Prostate gland (tissue), 2 donors: ENCODE results near the gene FOXC1. TPM values are rescaled to one million over a fixed set of nuclear protein-coding genes. Genes with fewer than 3 reads are reported as not detected.

ENCODE experiments used
- DNase-seq: peaks from one replicate; pipeline ENCODE4 v3.0.0-alpha.2; 2019; ENCODE audit warnings: low spot score
- H3K27ac ChIP-seq, 2 donors: fragments of 200-600 bp; sonication (generic); 2 replicates each; pipeline ENCODE4 v1.5.1; 2017 to 2019
- H3K27me3 ChIP-seq: fragments of 200-600 bp; sonication (generic); replicated peaks from 2 replicates; pipeline ENCODE4 v1.5.1; 2019; ENCODE audit not compliant: insufficient read depth
- H3K36me3 ChIP-seq, 2 donors: fragments of 200-600 bp; sonication (generic); 1 replicate in 1 of 2; 2 replicates in 1 of 2; pipeline versions ENCODE4 v1.5.1 to v1.8.1; 2017 to 2019
- H3K4me1 ChIP-seq: fragments of 200-600 bp; sonication (generic); replicated peaks from 2 replicates; pipeline ENCODE4 v1.5.1; 2019
- H3K4me3 ChIP-seq, 2 donors: fragments of 200-600 bp; sonication (generic); 2 replicates each; pipeline ENCODE4 v1.5.1; 2017 to 2019
- H3K9me3 ChIP-seq: fragments of 200-600 bp; sonication (generic); 2 replicates; pipeline ENCODE4 v1.5.1; 2017
- POLR2A ChIP-seq: fragments of 450-650 bp; IDR thresholded peaks from one replicate; pipeline ENCODE4 v1.6.1; 2016; ENCODE audit warnings: antibody characterized with exemption, mild to moderate bottlenecking
- POLR2AphosphoS5 ChIP-seq: sonication (generic); formaldehyde crosslinking; IDR thresholded peaks from one replicate; pipeline ENCODE4 v1.6.1; 2017; ENCODE audit warnings: antibody characterized with exemption
- WGBS: methylation state at CpG from one replicate; pipeline ENCODE4 v1.1.5; 2018; 5-methylcytosine and 5-hydroxymethylcytosine counted together
- intact Hi-C: fragments of 100-400 bp; cut with DNase I; formaldehyde crosslinking; loops from one replicate; pipeline ENCODE4 v1.14.2; 2022
- total RNA-seq, 2 donors: library from RNA; depleted of rRNA; stranded (reverse); fragments of >200 nt; gene quantifications; one replicate each; pipeline ENCODE4 v1.1.0, GENCODE V29; 2016
- TF ChIP-seq, protein P1 (sequence below), 4 experiments: fragments of 200-600 bp in 2 of 4; fragments of 450-650 bp in 2 of 4; sonication (generic) in 2 of 4; IDR thresholded peaks; 1 replicate in 3 of 4; 2 replicates in 1 of 4; pipeline ENCODE4 v1.5.1; 2016 to 2019; ENCODE audit warnings: antibody characterized with exemption in 4 of 4, mild to moderate bottlenecking in 2 of 4, moderate library complexity in 2 of 4

Gene FOXC1
- total RNA-seq, 2 donors from 2014 or later, result 9.2 to 11.2 TPM

DNA sequence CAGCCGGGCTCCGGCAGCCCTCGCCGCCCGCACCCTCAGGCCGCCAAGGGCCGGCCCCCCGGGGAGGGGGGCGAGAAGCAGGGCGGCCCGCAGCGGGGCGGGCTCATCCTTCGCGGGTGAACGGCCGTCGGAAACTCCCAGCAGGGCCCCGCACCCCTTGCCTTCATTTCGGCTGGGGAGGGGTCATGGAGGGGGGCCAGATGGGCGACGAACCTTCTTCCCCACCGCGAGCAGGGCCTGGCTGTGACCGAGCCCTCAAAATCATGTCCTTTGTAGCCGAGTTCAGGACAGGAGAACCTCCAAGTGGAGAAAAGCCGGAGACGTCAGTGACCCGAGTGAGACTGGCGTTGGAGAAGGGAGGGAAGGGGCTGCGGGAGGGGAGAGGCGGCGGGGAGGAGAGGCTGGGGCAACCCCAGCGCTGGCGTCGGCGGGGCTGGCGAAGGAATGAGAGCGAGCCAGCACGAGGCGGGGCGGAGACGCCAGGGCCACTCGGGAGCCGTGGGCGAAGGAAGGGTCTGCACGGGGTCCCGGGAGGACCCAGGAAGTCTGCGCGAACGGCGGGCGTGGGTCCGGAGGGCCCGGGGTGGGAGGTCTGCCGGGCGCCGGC lies 571 bp upstream of the FOXC1 start:
- peak overlapping the region; percentile 51 to 58 for H3K4me3 ChIP-seq
- TF ChIP-seq, protein P1, sequence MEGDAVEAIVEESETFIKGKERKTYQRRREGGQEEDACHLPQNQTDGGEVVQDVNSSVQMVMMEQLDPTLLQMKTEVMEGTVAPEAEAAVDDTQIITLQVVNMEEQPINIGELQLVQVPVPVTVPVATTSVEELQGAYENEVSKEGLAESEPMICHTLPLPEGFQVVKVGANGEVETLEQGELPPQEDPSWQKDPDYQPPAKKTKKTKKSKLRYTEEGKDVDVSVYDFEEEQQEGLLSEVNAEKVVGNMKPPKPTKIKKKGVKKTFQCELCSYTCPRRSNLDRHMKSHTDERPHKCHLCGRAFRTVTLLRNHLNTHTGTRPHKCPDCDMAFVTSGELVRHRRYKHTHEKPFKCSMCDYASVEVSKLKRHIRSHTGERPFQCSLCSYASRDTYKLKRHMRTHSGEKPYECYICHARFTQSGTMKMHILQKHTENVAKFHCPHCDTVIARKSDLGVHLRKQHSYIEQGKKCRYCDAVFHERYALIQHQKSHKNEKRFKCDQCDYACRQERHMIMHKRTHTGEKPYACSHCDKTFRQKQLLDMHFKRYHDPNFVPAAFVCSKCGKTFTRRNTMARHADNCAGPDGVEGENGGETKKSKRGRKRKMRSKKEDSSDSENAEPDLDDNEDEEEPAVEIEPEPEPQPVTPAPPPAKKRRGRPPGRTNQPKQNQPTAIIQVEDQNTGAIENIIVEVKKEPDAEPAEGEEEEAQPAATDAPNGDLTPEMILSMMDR (IDR thresholded peaks at IDR 0.05), result no peak
- TF ChIP-seq POLR2AphosphoS5, result no peak
- TF ChIP-seq POLR2A, result no peak
- no peaks in the 10 kb centered on the region for H3K36me3 ChIP-seq
- peaks cover 3% of the 10 kb centered on the region for H3K4me1 ChIP-seq
- WGBS, result 1% methylated on average over 52 of the region's 58 CpGs
- H3K27ac ChIP-seq, result peak overlapping the region; percentile 83 to 91
- no peak for DNase-seq
- intact Hi-C loops, result loop anchor here (5.0 to 10.0 kb wide), 4 partner anchors 426 to 838 kb away; no protein-coding TSS in a partner anchor
- no peaks in the 10 kb centered on the region for H3K9me3 ChIP-seq
- peaks cover 2% of the 10 kb centered on the region for H3K27me3 ChIP-seq

GRCh38 chr6:1610497-1611321 lies 994 bp downstream of the FOXC1 start:
- peaks cover 8% of the 10 kb centered on the region for H3K27me3 ChIP-seq
- 0% methylated on average over 48 of the region's 101 CpGs for WGBS

GRCh38 chr6:1611322-1611571 lies 1.5 kb downstream of the FOXC1 start:
- 0% methylated on average over 4 of the region's 38 CpGs for WGBS
- TF ChIP-seq POLR2A, result no peak
- no peak for TF ChIP-seq POLR2AphosphoS5
- TF ChIP-seq, protein P1 (IDR thresholded peaks at IDR 0.05), result no peak
- H3K27me3 ChIP-seq, result peaks cover 8% of the 10 kb centered on the region
- intact Hi-C loops, result no loop called here
- H3K27ac ChIP-seq, result peak overlapping the region; percentile 83 to 91
- no peaks in the 10 kb centered on the region for H3K9me3 ChIP-seq
- no peaks in the 10 kb centered on the region for H3K36me3 ChIP-seq
- H3K4me3 ChIP-seq, result peak overlapping the region; percentile 51 to 58
- DNase-seq, result no peak
- peaks cover 3% of the 10 kb centered on the region for H3K4me1 ChIP-seq

More at GRCh38 chr6:1610497-1611321, 994 bp downstream of the FOXC1 start:
- Histone ChIP-seq H3K9me3 (no peaks in the 10 kb centered on the region), H3K36me3 (no peaks in the 10 kb centered on the region), H3K27ac (peak overlapping the region; percentile 83 to 91), H3K4me3 (peak overlapping the region; percentile 51 to 58), H3K4me1 (peaks cover 3% of the 10 kb centered on the region)
- DNase-seq, result no peak
- TF ChIP-seq, protein P1 (IDR thresholded peaks at IDR 0.05), result no peak
- no peak for TF ChIP-seq POLR2AphosphoS5
- no peak for TF ChIP-seq POLR2A
- intact Hi-C loops, result no loop called here

DNA sequence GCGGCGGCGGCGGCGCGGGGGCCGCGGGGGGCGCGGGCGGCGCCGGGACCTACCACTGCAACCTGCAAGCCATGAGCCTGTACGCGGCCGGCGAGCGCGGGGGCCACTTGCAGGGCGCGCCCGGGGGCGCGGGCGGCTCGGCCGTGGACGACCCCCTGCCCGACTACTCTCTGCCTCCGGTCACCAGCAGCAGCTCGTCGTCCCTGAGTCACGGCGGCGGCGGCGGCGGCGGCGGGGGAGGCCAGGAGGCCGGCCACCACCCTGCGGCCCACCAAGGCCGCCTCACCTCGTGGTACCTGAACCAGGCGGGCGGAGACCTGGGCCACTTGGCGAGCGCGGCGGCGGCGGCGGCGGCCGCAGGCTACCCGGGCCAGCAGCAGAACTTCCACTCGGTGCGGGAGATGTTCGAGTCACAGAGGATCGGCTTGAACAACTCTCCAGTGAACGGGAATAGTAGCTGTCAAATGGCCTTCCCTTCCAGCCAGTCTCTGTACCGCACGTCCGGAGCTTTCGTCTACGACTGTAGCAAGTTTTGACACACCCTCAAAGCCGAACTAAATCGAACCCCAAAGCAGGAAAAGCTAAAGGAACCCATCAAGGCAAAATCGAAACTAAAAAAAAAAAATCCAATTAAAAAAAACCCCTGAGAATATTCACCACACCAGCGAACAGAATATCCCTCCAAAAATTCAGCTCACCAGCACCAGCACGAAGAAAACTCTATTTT lies 2.0 kb downstream of the FOXC1 start:
- 8% methylated on average over 43 of the region's 71 CpGs for WGBS
- Histone ChIP-seq H3K27me3 (peaks cover 5% of the 10 kb centered on the region), H3K27ac (peak overlapping the region; percentile 83 to 91), H3K36me3 (no peaks in the 10 kb centered on the region), H3K4me1 (peaks cover 3% of the 10 kb centered on the region), H3K9me3 (no peaks in the 10 kb centered on the region), H3K4me3 (peak overlapping the region; percentile 51 to 58)
- DNase-seq, result no peak
- intact Hi-C loops, result no loop called here
- no peak for TF ChIP-seq POLR2A
- TF ChIP-seq, protein P1 (IDR thresholded peaks at IDR 0.05), result no peak
- TF ChIP-seq POLR2AphosphoS5, result no peak
